Stimulated activated CD4-positive, alpha-beta T cell treated with anti-CD3 and anti-CD28 coated beads, Interleukin-2, amount 100 ng/mL, for 24 hours (primary cell): ENCODE data around the gene PSMD13.
A peak's percentile ranks its signal among the peaks of the same experiment; 100 is the strongest.
"Not testable (repeated sequence)": the region's sequence is repeated elsewhere in the genome, so short reads cannot be mapped to it uniquely, and the experiment has no call there.

Experiments
- DNase-seq, 2 donors: peaks; one replicate each; pipeline ENCODE4 v3.0.0-alpha.2; 2020

Gene PSMD13

DNA sequence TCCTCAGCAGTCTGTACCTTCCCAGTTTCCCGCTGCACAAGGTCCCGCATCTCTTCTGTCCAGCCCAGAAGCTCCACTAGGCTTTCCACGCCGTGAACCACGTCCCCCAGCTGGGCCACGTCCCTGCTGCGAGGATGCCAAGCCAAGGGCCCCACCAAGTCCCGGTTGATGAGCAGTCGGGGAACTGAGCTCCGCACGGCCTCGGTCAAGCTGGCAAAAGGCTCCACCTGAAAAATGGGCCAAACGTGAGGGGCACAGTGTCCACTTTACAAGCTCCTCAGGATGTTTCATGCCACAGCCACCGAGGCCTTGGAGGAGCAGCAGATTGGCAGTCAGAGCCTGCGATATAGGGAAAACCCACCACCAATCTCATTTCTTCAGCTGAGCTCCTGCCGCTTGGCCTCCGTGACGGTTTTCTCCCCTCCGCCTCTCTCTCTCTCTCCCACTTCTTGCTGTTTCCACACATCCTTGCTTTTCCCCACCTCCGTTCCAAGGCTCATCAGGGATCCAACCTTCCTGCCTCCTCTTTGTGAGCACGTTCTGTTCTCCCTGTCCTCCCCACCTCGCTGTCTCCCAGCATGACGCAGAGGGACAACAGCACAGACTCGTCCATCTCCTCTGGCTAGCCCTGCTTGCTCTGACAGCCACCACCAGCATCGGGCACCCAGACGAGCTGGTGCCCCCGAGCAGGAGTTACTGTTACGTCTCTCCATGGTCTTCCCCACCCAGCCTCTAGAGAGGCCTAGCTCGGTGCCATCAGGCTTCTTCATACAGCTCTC lies 17.8 kb upstream of the PSMD13 start:
- DNase-seq, result no peak

DNA sequence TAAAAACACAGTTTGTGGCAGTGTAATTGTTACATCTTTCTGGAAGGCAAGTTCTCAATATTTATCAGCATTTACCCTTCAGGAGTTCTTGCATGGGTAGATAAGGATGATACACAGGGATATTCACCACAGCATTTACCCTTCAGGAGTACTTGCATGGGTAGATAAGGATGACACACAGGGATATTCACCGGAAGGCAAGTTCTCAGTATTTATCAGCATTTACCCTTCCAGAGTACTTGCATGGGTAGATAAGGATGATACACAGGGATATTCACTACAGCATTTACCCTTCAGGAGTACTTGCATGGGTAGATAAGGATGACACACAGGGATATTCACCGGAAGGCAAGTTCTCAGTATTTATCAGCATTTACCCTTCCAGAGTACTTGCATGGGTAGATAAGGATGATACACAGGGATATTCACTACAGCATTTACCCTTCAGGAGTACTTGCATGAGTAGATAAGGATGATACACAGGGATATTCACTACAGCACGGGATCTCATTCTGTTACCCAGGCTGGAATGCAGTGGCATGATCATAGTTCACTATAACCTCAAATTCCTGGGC lies 16.0 kb upstream of the PSMD13 start:
- not testable (repeated sequence) for DNase-seq

DNA sequence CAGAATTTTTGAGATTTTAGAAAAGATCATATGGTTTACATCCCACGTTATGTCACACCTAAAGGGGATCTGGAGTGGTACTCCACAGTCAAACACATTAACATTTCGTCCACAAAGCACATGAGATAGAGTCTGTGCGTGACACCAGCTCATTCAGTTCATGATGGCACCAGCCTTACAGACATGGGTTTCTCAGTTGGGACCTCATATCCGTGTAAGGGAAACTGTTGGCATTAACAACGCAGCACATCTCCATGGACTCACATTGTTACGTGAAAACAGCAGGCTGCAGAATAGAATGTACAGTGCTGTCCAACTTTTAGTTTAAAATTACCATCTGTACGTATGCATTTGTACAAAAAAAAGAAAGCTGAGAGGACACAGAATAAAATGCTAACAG lies 15.2 kb upstream of the PSMD13 start:
- DNase-seq, result no peak

DNA sequence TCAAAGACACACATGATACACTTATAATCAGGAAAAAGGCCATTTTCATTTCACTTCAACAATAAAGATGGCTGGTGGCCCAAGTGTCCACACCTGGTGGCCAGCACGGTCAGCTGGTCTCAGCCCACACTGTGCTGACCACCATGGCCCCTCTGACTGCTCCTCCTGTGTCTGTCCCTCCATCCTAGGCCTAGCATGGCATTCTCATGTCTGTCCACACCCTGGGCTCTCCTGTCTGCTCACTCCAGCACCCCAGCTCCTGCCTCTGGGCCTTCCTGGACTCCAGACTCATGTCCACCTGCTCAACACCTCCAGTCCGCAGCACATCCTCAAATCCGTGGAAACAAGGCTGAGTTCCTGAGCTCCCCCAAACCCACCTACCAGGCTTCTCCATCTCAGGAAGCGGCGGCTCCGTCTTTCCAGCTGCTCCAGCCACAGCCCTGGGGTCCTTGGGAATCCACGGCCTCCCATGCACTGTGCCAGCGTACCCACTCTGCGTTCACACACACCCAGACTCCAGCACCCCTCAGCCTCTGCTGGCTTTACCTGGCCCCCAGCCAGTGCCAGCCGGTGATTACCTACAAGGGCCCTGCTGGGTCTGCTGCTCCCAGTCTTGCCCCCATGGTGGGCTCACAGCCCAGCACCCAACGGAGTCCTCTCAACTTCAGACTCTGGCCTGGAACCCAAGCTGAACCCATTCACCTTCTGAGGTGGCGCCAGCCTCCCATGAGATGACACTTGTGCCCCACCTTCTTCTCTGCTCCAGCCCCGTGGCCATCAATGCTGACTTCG lies 14.6 kb upstream of the PSMD13 start:
- DNase-seq, result no peak

DNA sequence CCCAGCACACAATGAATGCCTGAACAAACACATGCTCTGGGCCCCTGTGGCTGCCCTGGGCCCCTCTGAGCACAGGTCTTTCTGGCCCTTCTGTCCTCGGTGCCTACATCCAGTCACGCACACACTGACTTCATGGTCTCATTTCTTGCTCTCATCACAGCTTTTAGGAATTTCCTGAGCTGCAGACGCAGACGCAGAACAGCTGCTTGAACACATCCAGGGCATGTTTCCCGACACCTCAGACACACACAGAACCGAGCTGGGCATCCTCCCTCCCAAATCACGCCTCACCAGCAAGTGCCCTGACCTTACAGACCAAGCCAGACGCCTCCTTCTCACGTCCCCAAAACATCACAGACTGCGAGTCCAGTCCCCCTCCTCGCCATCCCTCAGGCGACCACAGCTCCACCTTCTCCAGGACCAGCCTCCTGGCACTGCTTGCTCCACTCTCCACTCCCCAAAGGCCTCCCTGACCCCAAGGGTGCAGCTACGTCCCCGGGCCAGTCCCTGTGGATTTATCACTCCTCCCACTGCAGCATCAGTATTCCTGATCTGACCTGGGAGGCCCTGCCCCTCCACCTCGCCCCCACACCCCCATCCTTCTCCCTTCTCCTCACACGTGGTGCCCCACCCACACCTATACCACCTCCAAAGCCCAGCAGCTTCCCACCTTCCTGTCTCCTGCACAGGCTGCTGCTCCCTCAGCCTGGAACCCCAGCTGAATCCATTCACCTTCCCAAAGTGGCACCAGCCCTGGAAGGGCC lies 13.6 kb upstream of the PSMD13 start:
- no peak for DNase-seq

DNA sequence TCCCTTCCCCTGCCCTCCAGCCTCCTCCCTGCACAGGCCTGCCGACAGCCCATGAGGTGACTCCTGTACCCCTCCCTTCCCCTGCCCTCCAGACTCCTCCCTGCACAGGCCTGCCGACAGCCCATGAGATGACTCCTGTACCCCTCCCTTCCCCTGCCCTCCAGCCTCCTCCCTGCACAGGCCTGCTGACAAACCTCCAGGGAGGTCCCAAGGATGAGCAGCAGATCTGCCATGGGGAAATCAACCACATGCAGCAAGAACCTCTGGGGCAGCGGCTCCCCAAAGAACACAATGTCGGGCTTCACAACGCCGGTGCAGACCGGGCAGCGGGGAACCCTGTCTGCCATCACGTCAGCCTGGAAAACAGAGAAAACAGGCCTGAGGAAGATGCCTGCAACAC lies 12.9 kb upstream of the PSMD13 start:
- no peak for DNase-seq

DNA sequence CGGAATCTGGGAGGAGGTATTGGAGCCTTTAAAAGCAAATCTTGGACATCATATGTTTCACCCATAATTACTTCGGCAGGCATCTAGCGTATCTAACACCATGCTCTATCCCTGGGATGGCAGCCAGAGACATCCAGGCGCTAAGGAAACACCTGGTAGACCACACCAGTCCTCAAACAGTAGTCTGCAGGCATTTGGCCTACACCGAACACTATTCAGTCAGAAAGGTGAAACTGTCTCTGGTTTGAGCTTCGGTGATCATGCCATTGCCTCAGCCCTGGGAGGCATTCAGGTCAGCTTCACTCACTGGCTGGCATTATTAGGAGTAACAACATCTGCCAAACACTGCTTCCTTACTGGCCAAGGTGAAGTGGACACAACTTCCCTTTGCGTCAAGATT lies 12.4 kb upstream of the PSMD13 start:
- DNase-seq, result no peak

DNA sequence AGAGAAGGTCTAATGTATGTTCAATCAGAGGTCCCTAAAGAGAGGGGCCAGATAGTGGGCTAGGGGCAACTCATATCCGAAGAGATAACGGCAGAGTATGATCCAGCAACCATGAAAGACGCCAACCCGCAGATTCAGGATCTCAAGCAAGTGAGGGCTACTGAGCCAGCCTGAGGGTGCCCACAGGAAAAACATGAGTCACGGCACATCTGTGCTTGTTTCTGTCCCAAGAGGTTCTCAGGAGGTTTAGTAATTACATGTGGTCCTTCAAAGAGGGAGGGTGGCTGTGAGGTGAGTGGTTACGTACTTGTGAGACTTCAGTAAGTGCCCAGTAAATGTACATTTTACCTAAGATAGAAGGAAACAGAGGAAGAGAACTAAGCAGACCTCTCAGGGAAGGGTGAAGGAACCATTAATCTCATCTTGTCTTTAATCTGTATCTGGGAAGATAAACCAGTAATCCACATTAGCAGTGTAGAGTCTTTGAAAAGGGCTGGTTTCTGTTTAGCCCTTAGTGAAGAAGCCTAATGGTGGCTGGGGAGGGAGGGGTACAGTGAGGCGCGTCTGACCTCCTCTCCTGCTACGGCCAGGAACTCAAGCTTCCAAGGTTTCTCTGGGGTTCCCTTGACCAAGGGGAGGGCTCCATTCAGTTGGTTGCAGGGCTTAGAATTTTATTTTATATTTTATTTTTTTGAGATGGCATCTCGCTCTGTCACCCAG lies 10.9 kb upstream of the PSMD13 start:
- no peak for DNase-seq

DNA sequence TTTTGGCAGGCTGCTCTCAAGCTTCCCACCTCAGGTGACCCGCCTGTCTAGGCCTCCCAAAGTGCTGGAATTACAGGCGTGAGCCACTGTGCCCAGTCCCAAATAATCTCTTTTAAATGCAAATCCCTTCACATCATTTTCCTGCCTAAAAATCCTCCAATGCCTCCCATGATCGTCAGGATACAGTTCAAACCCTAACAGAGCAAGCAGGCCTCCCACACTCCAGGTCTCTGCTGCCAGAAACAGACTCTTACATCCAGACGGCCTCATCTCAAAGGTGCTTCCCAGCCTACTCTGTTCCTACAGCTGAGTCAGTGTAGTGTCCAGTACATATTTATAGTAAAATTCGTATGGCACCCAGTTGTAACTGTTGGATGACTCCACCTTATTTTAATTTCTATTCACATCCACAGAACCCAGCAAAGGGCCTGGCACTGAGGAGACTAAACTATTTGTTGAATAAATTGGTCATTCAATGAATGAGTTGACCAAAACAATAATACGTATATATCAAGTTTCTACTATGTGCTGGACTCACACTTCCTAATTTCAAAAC lies 8.9 kb upstream of the PSMD13 start:
- DNase-seq, result no peak

DNA sequence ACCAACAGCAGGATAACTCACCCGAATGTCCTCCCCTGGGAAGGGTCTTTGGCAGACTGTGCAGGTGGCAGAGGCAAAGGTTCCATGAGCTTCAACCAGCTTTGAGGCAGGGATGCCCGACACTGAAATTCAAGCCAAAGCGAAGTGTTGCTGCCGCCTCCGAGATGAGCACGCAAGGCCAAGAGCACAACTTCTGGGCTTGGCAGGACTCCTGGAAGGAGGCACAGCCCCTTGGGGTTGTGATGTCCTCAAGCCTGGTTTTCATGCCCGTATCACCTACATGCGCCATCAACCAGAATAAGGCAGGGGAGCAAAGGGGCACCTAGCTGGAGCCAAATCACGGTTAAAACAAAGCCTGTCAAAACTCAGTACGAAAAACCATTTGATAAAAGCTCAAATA lies 6.3 kb upstream of the PSMD13 start:
- DNase-seq, result no peak

DNA sequence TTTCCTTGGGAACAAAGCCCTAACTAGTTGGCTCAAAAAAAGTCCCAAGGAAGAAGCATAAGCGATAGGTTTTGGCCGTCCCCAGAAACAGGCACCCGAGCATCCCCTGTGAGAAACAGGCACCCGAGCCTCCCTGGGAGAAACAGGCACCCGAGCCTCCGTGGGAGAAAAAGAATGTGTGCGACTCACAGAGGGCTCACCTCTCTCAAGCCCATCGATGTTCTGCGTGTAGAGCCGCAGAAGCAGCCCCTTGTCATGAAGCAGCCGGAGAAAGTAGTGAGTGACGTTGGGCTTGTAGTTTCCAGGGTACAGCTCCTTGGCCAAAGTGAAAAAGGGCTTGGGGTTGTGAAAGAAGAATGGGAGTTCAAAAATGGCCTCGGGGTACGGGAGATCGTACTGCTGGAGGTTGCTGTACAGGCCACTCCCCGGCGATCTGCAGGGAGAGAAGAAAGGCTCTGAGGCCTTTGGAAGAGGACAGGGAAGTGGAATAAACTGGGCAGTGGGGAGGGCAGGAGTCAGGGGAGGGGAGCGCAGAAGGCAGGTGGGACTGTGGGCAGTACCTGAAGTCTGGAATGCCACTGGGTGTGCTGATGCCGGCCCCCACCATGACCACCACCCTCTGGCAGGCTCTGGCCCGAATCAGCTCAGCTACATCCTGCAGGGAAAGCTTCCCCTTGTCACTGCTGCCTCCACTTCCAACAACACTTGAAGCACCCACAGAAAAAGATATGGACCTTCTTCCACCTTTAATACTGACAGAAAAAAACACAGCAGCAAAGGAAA lies 3.8 kb upstream of the PSMD13 start:
- no peak for DNase-seq

DNA sequence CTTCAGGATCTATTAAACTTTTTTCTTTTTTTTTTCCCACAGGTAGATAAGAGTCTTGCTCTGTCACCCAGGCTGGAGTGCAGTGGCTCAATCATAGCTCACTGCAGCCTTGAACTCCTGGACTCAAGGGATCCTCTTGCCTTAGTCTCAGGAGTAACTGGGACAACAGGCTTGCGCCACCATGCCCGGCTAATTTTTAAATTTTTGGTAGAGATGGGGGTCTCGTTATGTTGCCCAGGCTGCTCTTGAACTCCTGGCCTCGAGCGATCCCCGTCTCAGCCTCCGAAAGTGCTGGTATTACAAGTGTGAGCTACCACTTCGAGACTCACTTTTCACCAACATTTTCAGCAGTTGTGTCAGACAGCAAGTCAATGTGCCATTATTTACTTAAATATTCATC lies 1.6 kb upstream of the PSMD13 start:
- no peak for DNase-seq

DNA sequence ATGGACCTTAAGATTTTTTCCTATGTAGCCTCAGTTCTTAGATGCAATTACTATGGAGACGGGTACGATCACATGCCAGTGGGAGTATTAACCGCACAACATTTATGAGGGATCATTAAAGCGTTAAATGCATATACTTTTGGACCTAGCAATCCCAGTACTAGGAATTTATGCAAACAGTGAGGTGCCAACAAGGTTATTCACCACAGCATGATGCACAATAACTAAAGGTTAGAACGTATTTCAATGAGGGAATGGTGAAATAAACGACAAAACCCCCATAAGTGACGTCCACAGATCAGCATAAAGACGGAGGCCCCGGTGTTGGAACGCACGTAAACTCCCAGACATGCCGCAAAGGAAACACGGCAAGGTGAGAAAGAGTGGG lies 1.2 kb upstream of the PSMD13 start:
- DNase-seq, result peak; percentile 72 to 78

DNA sequence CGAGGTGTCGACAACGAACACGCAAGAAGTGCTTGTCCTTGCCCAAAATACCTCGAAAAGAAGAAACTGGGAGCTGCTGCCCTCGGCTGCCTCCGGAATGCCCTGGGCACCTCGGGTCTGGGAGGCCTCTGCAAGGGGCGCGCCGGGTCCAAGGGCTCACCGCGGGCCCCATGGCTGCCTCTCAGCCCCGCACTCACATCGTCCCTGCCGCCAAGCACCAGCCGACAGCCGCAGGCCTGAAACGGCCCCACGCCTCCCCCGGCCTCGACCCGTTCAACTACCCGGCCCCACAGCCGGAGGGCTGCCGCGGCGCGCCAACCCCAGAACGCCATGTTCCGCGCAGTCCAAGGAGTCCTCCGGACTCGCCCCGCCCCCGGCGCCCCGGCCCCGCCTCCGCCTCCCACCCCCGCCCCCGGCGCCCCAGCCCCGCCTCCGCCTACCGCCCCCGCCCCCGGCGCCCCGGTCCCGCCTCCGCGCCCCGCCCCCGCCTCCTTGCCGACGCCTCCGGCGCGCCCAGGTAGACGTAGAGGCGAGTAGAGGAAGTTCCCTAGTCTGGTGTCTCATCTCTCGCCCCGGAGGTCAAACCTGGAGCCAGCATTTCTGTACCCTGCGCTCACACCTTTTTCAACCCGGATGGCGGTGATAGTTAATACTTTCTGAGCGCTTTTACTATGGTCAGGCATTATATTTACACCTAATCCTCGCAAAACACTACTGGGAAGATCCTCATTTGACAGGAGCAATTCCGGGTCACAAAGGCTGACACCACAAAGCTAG lies 591 bp upstream of the PSMD13 start, which contains the start of gene SIRT3:
TSS of gene SIRT3 (minus strand) at position 346 of the 777 bp plus-strand sequence. CDS start at position 332, 14 bp downstream.
- DNase-seq, result peak; percentile 78 to 80

DNA sequence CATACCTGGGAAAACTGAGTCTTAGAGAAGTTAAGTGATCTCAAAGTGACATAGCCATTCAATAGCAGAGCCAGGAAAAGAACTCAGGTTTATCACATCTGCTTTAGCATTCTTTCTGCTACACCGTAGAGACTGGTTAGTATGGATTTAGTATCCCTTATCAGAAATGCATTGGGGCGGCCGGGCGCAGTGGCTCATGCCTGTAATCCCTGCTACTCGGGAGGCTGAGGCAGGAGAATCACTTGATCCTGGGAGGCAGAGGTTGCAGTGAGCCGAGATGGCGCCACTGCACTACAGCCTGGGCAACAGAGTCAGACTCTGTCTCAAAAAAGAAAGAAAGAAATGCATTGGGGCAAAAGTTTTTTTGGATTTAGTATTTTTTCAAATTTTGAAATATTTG lies 1.6 kb downstream of the PSMD13 start:
- not testable (repeated sequence) for DNase-seq

DNA sequence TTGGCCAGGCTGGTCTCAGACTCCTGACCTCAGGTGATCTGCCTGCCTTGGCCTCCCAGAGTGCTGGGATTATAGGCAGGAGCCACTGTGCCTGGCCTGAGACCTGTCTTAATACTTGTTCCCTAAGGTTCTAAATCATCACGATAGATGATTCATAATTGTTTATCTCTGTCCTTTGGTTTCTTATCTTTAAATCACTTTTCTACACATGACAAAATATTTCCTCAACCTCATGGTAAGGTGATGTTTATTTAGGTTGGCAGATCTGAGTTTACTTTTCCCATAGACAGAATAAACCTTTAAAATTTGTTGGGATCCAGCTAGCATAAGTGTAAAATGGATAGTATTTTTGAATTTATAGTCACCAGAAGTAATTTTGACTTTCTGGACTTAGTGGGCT lies 3.5 kb downstream of the PSMD13 start:
- DNase-seq, result no peak

DNA sequence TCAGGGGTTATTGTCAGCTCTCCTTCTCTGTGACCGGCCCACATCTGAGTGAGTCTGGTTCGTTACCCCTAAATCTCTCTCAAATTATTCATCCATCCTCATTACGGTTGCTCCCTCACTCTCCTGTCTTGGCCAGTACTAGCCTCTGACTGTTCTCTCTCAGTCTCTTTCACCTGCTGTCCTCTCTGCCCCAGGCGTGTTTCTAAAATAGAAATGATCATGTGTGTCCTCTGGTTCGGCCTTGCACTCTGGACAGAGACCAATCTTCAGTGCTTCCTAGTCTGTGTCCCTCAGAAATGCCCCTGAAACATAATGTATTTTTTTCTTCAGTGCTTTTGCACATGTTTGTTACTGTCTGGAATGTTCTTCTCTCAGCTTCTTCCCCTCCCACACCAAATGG lies 4.9 kb downstream of the PSMD13 start:
- no peak for DNase-seq

DNA sequence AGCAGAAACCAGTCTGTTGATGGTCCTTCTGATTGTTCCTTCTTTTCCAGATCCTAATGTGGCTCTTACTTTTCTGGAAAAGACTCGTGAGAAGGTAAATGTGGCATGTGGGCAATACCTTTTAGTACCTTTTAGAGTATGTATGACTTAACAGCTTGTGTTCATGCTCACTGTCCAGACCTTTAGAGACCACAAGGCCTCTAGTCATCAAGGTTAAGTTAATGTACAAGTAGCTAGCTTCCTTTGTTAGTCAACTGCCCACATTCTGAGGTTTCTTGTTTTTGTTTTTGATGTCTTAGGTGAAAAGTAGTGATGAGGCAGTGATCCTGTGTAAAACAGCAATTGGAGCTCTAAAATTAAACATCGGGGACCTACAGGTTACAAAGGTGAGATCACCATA lies 7.6 kb downstream of the PSMD13 start:
- DNase-seq, result no peak

DNA sequence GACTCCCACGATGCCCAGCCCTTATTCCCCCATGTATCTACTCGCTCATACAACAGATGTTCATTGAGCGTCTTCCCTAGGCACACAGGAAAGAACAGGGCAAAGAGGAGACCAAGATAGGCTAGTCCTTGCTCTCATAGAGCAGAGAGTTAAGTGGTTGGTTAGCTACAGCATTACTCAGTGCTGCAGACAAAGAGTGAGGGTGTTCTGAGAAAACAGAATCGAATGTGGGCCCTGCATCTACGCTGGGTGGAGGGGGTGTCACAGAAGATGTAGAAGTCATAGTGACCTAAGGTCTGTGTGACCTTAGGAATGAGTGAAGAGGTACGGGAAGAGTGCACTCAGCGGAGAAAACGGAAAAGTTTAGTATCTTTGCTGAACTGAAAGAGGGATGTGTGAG lies 12.3 kb downstream of the PSMD13 start:
- DNase-seq, result no peak

DNA sequence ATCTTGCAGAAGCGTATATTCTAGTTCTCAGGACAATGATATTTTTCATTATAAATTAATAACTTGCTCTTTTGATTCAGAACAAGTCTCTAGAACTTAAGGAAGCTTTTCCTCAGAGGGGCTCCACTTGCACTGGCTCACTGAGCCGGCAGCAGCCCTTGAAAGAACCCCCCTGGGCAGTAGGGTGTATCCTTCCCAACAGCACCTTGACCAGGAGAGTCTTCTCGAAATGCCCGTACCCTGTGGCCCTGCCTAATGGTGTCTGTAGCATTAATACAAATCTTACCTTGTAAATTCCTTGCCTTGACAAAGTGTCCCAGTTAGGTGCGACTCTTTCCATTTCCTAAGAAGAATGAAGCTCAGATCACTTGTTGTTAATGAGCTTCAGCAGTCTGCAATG lies 13.5 kb downstream of the PSMD13 start:
- no peak for DNase-seq
